ENCODE measurements around the gene DRD5.

GRCh38 chr4:9800848-9801247 is 19.4 kb downstream of the DRD5 start:
- TF ChIP-seq EZH2phosphoT487 (IDR thresholded peaks at IDR 0.05; ENCODE audit: insufficient read depth, low read depth) = no peak
- TF ChIP-seq EZH2 (IDR thresholded peaks at IDR 0.05; ENCODE audit: insufficient read depth, poor library complexity, severe bottlenecking) = no peak

All from GM23248 (cell line).